GM19025 (cell line): ENCODE results near the gene CDX1.

Experiments used
- ATAC-seq: cut with Tn5 transposase; IDR thresholded peaks from one replicate; pipeline ENCODE4 v1.9.1; 2021; ENCODE audit warnings: mild to moderate bottlenecking, low read depth, moderate library complexity; ENCODE audit not compliant: unreplicated experiment

The CDX1 gene

GRCh38 chr5:150202501-150202900 is 35.9 kb downstream of the CDX1 start:
- ATAC-seq, result no peak

DNA sequence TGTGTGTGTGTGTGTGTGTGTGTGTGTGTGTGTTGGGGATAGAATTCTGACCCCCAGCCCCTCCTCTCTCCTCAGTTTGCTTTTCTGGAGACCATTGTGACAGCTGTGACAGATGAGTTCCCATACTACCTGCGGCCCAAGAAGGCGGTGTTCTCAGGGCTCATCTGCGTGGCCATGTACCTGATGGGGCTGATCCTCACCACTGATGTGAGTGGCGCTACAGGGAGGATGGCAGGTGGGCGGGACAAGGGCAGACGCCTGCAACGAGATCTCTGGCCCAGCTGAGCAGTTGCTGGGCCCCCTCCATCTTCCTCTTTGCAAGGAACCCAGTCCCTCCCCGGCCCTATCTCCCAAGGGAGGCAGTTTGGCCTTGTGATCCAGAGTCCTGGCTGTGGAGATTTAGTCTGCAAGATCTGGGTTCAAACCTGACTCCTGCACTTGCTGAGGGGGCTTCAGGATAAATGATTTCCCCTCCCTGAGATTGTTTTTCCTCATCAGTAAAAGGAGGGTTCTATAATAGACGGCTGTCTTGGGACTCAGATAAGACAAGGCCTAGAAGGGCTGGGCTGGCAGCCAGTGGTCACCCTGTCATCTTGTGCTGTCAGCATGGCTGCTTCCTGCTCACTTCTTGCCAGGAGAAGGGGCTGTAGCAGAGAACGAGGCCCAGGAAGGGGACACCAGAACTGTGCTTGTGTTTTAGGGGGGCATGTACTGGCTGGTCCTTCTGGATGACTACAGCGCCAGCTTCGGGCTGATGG is 37.4 kb downstream of the CDX1 start:
- no peak for ATAC-seq

DNA sequence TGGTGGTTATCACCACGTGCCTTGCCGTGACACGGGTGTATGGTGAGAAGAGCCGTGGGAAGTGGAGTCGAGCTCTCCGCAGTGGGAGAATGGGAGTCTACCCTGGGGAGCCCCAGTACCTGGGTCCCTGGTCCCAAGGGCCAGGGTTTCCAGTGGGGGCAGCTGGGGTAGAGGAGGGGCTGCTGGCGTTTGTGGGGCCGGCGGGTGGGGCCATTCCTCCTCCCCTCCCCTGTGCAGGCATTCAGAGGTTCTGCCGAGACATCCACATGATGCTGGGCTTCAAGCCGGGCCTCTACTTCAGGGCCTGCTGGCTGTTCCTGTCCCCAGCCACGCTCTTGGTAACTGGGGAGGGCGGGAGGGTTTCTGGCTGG is 38.0 kb downstream of the CDX1 start:
- no peak for ATAC-seq

DNA sequence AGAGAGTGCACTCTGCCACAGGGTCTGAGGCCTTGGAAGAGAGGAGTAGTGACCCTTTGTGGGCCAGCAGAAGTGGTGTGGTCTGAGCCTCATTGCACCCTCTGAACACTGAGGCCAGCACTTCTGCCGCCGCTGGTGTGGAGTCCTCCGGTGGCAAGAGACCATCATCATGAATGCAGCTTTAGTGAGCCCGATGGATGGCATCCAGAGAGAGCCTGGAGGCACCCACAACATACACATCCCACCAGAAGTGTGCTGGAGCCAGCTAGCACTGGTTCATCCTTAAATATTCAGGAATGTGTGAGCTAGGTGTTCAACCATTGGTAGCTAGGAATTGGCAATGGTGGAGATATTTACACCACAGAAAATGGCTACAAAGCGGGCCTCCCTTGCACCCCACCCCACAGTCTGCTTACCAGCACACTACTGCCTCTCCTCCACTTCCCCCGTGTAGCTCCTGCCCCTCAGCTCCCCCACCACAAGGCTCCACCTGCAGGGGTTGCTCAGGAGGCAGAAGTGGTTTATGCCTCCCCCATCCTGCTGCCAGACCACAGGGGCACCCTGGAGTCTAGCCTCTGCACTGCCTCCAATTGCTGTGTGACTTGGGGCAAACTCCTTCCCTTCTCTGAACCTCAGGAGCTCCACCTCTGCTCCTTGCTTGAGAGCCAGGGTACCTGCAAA is 39.7 kb downstream of the CDX1 start:
- no peak for ATAC-seq

GRCh38 chr5:150206779-150207115 is 40.2 kb downstream of the CDX1 start:
- no peak for ATAC-seq

GRCh38 chr5:150208187-150209098 is 41.9 kb downstream of the CDX1 start:
- ATAC-seq, result no peak

GRCh38 chr5:150209099-150209635 is 42.6 kb downstream of the CDX1 start:
- ATAC-seq, result no peak

DNA sequence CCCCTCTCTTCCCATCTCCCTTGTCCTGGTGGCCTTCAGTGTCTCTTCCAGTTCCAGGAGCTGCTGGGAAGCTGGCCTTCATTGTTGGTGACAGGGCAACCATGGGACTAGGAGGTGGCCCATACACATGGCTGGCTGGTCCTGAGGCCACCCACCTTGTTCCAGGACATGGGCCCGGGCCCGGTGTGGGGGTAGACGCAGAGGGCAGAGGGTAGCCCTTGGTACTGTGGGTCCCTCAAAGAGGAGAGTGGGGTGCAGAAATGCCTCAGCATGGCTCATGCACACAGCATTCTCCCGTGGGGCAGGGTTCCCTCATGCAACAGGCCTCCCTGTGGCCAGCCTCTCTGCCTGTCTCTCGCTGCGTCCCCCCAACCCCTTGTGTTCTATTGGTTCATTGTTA is 44.1 kb downstream of the CDX1 start:
- ATAC-seq, result no peak

DNA sequence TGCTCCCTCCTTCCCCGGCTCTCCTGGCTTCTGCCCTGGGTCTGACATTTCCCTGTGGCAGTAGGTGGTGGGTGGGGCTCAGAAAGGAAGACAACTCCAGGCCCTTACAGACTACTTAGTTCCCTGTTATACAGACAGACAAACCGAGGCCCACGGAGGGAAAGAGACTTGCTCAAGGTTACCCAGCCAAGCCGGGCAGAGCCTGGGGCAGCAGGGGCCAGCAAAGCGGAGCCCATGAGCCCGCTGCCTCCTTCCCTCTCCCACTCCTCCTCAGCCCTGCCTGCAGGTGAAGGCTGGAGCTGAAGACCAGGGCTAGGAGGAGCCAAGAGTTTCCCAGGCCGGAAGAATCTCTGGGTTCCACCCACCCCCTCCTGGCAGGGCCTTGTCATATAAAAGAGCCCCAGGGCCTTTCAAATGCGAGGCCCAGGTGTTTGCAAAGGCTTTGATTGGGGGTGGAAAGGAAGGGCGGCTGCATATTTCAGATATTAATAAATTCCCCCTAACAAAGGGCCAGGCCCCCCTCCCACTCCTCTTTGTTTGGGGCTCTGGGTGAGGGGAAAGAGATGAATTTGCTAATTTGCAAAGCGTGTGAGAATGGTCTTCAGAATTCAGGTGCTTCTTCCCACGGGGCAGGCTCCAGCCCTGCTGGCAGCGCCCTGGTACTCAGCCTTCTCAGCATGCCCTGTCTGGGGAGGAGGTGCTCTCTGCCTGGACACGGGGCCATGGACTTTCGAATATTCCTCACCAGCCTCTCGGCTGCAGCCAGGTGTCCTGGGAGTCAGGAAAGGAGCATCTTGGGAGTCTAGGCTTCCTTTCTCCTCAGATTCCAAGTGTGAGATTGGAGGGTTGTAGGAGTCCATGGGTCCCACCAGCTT is 44.8 kb downstream of the CDX1 start:
- no peak for ATAC-seq

- ATAC-seq, result no peak
Observed at GRCh38 chr5:150213530-150213929, 47.0 kb downstream of the CDX1 start.

GRCh38 chr5:150214289-150214688 is 47.7 kb downstream of the CDX1 start:
- no peak for ATAC-seq

DNA sequence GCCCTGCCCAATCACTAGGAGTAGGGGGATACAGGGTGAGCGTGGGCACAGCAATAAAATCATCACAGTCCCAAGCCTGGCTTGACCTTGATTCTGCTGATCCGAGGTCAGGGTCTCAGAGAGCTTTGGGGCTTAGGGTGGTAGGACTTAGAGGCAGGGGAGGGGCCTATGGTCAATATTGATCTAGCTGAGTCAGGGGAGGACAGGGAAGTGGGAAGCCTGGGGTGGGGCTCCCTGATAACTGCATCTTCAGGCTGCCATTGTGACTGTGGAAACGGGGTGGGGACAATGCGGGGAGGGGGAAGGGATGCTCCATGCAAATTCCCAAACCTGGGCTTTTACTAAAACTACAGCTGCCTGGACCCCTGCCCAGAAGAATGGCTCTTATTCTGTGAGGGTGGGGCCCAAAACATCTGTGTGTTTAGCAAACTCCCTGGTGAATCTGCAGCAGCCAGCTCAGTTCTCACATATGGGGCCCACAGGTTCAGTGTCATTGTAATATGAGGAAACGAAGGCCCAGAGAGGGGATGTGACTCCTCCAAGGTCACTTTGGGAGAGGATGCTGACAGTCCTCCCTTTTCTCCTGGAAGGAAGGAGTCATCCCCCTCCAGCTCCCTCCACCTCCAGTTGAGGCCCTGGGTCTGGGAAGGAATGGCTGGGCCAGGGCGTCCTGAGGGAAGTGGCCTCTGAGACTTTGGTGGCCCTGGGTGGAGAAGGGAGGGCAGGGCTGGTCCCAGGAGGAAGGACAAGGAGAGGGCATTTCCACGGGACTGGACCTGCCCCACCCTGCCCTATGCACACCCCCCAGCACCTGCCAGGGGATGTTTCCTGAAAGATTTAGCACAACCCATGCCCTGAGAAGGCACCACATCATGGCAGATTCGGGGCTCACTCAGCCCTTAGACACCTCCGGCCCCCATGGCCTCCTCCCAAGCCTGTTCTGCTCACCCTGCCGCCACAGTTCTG is 49.7 kb downstream of the CDX1 start:
- ATAC-seq, result no peak

- ATAC-seq, result no peak
Observed at GRCh38 chr5:150217038-150217437, 50.5 kb downstream of the CDX1 start.

- peak; percentile 86 for ATAC-seq
Observed at GRCh38 chr5:150217873-150218692, 51.5 kb downstream of the CDX1 start.

- no peak for ATAC-seq
Observed at GRCh38 chr5:150218693-150219035, 52.1 kb downstream of the CDX1 start.

DNA sequence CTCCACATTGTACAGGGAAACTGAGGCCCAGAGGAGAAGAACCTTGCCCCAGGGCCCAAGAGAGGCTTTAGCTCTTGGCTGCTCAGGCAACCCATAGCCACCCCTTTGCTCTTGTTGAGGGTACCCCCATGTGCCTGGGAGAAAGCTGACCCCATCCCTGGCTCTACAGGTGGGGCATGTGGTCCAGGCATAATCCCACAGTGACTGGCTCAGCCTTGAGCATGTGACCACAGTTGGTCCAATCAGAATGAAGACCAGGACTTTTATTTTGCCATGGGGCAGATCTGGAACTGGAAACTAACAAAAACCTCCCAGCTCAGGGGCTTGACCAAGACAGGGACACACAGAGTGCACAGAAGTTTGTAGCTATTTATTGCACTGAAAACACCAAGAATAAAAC is 52.6 kb downstream of the CDX1 start:
- ATAC-seq, result no peak

- ATAC-seq, result no peak
Observed at GRCh38 chr5:150219861-150220260, 53.3 kb downstream of the CDX1 start.

GRCh38 chr5:150221471-150221870 is 54.9 kb downstream of the CDX1 start:
- no peak for ATAC-seq
